Vagina (tissue), 2 donors: ENCODE measurements around the gene DBI. TPM values are rescaled to one million over a fixed set of nuclear protein-coding genes. Genes with fewer than 3 reads are reported as not detected.

ENCODE experiments used
- DNase-seq, 2 donors: peaks; one replicate each; pipeline ENCODE4 v3.0.0-alpha.2; 2017; ENCODE audit errors: extremely low spot score in 2 of 2
- H3K27ac ChIP-seq: fragments of 200-600 bp; sonication (generic); one replicate; pipeline ENCODE4 v1.5.1; 2019
- H3K27me3 ChIP-seq: fragments of 200-600 bp; sonication (generic); one replicate; pipeline ENCODE4 v1.5.1; 2019
- H3K36me3 ChIP-seq, 2 donors: fragments of 200-600 bp; sonication (generic); one replicate each; pipeline ENCODE4 v1.5.1; 2017 to 2019
- H3K4me1 ChIP-seq: fragments of 200-600 bp; sonication (generic); one replicate; pipeline ENCODE4 v1.5.1; 2019
- H3K4me3 ChIP-seq, 2 donors: fragments of 200-600 bp; sonication (generic); 1 replicate in 1 of 2; 2 replicates in 1 of 2; pipeline ENCODE4 v1.5.1; 2016 to 2019
- H3K9me3 ChIP-seq: fragments of 200-600 bp; sonication (generic); one replicate; pipeline ENCODE4 v1.5.1; 2019
- POLR2A ChIP-seq, 2 donors: fragments of 450-650 bp; IDR thresholded peaks; one replicate each; pipeline ENCODE4 v1.6.1; 2017; ENCODE audit warnings: antibody characterized with exemption in 2 of 2, mild to moderate bottlenecking in 2 of 2, moderate library complexity in 2 of 2
- POLR2AphosphoS5 ChIP-seq, 2 donors: sonication (generic); formaldehyde crosslinking; IDR thresholded peaks; one replicate each; pipeline ENCODE4 v1.9.0; 2017; ENCODE audit warnings: antibody characterized with exemption in 2 of 2, mild to moderate bottlenecking in 2 of 2, low read depth in 1 of 2; ENCODE audit not compliant: insufficient read depth in 1 of 2
- intact Hi-C: fragments of 100-400 bp; cut with DNase I; formaldehyde crosslinking; loops from one replicate; pipeline ENCODE4 v1.15.1; 2023
- total RNA-seq: library from RNA; depleted of rRNA; stranded (reverse); fragments of >200 nt; gene quantifications from one replicate; pipeline ENCODE4 v1.2.3, GENCODE V29; 2016
- TF ChIP-seq, protein P1 (sequence below), 3 experiments: fragments of 450-650 bp in 2 of 3; fragments of 200-600 bp in 1 of 3; sonication (generic) in 1 of 3; IDR thresholded peaks; one replicate each; pipeline ENCODE4 v1.5.1; 2017 to 2019; ENCODE audit warnings: antibody characterized with exemption in 3 of 3, mild to moderate bottlenecking in 2 of 3, moderate library complexity in 2 of 3

Gene DBI
- total RNA-seq, 1 donor from 2014 or later: 117 TPM

DNA sequence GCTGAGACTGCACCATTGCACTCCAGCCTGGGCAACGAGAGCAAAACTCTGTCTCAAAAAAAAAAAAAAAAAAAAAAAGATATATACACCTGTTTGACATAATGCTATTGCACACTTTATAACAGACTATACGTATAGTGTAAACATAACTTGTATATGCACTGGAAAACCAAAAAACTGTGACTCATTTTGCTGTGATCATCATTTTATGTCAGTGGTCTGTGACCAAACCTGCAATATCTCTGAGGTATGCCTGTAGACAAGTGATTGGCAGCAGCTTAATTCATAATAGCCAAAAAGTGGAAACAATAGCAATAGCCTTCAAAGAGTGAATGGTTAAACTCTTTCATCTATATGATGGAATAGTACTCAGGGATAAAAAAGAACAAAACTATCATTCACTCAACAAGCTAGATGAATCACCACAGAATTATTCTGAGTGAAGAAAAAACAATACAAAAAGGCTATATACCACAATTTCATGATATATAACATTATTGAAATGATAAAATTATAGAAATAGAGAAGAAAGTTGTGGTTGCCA lies 6.3 kb upstream of the DBI start:
- intact Hi-C loops: no loop called here
- H3K36me3 ChIP-seq: no peaks in the 10 kb centered on the region
- H3K9me3 ChIP-seq: no peaks in the 10 kb centered on the region
- H3K27me3 ChIP-seq: no peaks in the 10 kb centered on the region
- DNase-seq: no peak
- no peak overlapping the region for H3K27ac ChIP-seq
- peaks cover 10% of the 10 kb centered on the region for H3K4me1 ChIP-seq
- no peak overlapping the region for H3K4me3 ChIP-seq
- TF ChIP-seq POLR2AphosphoS5 (IDR thresholded peaks at IDR 0.05; ENCODE audit: insufficient read depth in 1 of 2, low read depth in 1 of 2): no peak
- no peak for TF ChIP-seq POLR2A (IDR thresholded peaks at IDR 0.05)
- TF ChIP-seq, protein P1, sequence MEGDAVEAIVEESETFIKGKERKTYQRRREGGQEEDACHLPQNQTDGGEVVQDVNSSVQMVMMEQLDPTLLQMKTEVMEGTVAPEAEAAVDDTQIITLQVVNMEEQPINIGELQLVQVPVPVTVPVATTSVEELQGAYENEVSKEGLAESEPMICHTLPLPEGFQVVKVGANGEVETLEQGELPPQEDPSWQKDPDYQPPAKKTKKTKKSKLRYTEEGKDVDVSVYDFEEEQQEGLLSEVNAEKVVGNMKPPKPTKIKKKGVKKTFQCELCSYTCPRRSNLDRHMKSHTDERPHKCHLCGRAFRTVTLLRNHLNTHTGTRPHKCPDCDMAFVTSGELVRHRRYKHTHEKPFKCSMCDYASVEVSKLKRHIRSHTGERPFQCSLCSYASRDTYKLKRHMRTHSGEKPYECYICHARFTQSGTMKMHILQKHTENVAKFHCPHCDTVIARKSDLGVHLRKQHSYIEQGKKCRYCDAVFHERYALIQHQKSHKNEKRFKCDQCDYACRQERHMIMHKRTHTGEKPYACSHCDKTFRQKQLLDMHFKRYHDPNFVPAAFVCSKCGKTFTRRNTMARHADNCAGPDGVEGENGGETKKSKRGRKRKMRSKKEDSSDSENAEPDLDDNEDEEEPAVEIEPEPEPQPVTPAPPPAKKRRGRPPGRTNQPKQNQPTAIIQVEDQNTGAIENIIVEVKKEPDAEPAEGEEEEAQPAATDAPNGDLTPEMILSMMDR (IDR thresholded peaks at IDR 0.05): no peak

DNA sequence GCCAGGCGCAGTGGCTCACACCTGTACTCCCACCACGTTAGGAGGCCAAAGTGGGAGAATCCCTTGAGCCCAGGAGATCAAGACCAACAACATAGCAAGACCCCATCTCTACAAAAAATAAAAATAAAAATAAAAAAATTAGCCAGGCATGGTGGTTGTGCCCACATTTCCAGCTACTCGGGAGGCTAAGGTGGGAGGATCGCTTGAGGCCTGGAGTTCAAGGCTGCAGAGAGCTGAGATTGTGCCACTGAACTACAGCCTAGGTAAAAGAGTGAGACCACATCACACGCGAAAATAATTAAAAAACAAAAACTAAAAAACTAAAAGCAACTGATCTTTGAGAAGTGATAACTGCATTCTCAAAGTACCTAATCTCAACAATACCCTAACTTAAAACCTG lies 2.0 kb upstream of the DBI start:
- no peak overlapping the region for H3K27ac ChIP-seq
- H3K9me3 ChIP-seq: no peaks in the 10 kb centered on the region
- peaks cover 0 to 18% of the 10 kb centered on the region in 2 donors for H3K36me3 ChIP-seq
- no peaks in the 10 kb centered on the region for H3K27me3 ChIP-seq
- no peak overlapping the region for H3K4me3 ChIP-seq
- intact Hi-C loops: no loop called here
- H3K4me1 ChIP-seq: peaks cover 35% of the 10 kb centered on the region
- DNase-seq: no peak
- no peak for TF ChIP-seq POLR2A (IDR thresholded peaks at IDR 0.05)

DNA sequence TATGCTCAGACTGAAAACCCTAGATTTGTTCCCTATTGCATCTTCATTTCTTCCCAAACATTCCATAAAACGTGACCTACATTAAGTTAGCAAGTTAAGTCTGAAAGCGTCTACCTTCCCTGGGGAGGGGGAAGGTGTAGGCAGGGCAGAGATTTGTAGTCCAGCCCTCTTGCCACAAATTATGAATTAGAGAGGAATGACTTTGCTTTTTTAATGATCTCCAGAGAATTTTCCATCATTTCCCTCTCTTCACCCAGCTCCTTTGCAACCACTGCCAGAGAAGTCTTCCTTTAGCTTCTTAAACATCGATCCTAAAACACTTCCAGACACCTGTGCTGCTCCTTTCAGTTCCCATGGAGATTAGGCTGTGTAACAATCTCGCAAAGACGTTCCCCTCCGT lies 1.3 kb upstream of the DBI start:
- intact Hi-C loops: no loop called here
- TF ChIP-seq, protein P1 (IDR thresholded peaks at IDR 0.05): no peak
- TF ChIP-seq POLR2A (IDR thresholded peaks at IDR 0.05): no peak
- no peak for TF ChIP-seq POLR2AphosphoS5 (IDR thresholded peaks at IDR 0.05; ENCODE audit: insufficient read depth in 1 of 2, low read depth in 1 of 2)

DNA sequence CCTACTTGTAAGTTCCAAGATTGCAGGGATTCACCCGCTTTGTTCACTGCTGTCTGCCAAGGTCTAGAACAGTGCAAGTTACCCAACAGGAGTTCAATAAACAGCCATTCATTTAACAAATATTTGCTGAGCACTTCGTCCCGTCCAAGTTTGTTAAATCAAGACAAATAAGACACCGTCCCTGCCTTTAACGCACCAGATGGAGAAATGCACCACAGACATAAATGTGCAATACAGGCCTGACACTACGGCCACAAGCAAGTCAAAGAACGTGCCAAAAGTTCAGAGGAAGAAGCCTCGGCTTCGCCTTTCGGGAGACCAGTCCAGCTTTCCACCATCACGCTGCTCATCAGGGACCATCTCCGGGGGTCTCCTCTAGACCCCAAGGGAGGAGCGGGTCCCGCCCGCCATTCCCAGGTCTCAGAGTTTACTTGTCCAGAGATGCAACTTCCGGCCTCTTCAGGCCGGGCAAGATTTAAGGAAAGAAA lies 572 bp upstream of the DBI start:
- TF ChIP-seq, protein P1 (IDR thresholded peaks at IDR 0.05): no peak
- TF ChIP-seq POLR2A (IDR thresholded peaks at IDR 0.05): no peak
- TF ChIP-seq POLR2AphosphoS5 (IDR thresholded peaks at IDR 0.05; ENCODE audit: insufficient read depth in 1 of 2, low read depth in 1 of 2): no peak
- peak in 1 of 2 donors; percentile 93 for DNase-seq

More for the DNA sequence above, 1.3 kb upstream of the DBI start:
- H3K27ac ChIP-seq: no peak overlapping the region
- H3K4me3 ChIP-seq: peak overlapping the region in 1 of 2 donors; percentile 95
- H3K9me3 ChIP-seq: no peaks in the 10 kb centered on the region
- no peaks in the 10 kb centered on the region for H3K27me3 ChIP-seq
- DNase-seq: no peak
- H3K4me1 ChIP-seq: peaks cover 35% of the 10 kb centered on the region
- peaks cover 0 to 24% of the 10 kb centered on the region in 2 donors for H3K36me3 ChIP-seq

DNA sequence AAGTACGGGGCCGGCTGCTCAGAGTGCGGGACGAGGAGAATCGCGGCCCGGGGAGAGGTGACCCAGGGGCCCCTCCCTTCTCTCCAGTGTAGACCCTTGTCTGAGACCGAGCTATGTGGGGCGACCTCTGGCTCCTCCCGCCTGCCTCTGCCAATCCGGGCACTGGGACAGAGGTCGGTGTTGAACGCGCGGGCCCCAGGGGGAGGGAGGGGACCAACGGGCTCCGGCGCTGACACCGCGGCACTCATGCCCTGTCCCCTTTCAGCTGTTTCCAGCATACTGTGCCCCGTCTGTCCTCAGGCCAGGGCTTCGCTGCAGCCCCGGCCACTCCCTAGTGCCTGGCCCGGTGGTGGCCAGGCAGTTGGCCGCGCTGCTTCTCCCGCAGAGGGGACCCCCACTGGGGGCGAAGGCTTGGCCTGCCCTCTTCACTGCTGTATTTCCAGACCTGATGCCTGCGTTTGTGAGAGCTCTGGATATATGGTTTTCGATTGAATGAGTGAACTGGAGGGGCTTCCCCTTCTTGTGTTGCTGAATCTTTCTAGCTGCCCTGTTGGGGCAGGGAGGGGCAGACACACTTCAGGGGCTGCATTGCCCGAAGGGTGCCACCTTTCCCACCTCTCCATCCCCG lies 809 bp downstream of the DBI start:
- peaks cover 35% of the 10 kb centered on the region for H3K4me1 ChIP-seq
- intact Hi-C loops: no loop called here

More for the DNA sequence above, 572 bp upstream of the DBI start:
- Histone ChIP-seq H3K4me3 (peak overlapping the region; percentile 76 to 95), H3K27me3 (no peaks in the 10 kb centered on the region), H3K27ac (peak overlapping the region; percentile 86), H3K9me3 (no peaks in the 10 kb centered on the region), H3K4me1 (peaks cover 35% of the 10 kb centered on the region), H3K36me3 (peaks cover 0 to 32% of the 10 kb centered on the region in 2 donors)
- intact Hi-C loops: no loop called here

More for the DNA sequence above, 809 bp downstream of the DBI start:
- Histone ChIP-seq H3K27me3 (no peaks in the 10 kb centered on the region), H3K27ac (peak overlapping the region; percentile 86), H3K36me3 (peaks cover 0 to 45% of the 10 kb centered on the region in 2 donors), H3K4me3 (peak overlapping the region; percentile 76 to 95), H3K9me3 (no peaks in the 10 kb centered on the region)
- no peak for DNase-seq
- TF ChIP-seq, protein P1 (IDR thresholded peaks at IDR 0.05): no peak
- no peak for TF ChIP-seq POLR2A (IDR thresholded peaks at IDR 0.05)
